ENCODE measurements around the gene NEDD4L.
"Not testable (repeated sequence)": the region's sequence is repeated elsewhere in the genome, so short reads cannot be mapped to it uniquely, and the experiment has no call there.

The NEDD4L gene

GRCh38 chr18:58360324-58360723 is 316.3 kb downstream of the NEDD4L start:
- DNase-seq: no peak

GRCh38 chr18:58361212-58361611 is 317.2 kb downstream of the NEDD4L start:
- DNase-seq: no peak

GRCh38 chr18:58362027-58362575 is 318.1 kb downstream of the NEDD4L start:
- DNase-seq: no peak

- no peak for DNase-seq
These were observed 318.8 kb downstream of the NEDD4L start for GRCh38 chr18:58362829-58363271.

- DNase-seq: no peak
These were observed 319.9 kb downstream of the NEDD4L start for GRCh38 chr18:58363767-58364540.

- no peak for DNase-seq
These were observed 321.0 kb downstream of the NEDD4L start for GRCh38 chr18:58364876-58365528.

- DNase-seq: no peak
These were observed 323.6 kb downstream of the NEDD4L start for GRCh38 chr18:58367425-58368140.

- no peak for DNase-seq
These were observed 325.6 kb downstream of the NEDD4L start for GRCh38 chr18:58369616-58370015.

- no peak for DNase-seq
These were observed 326.1 kb downstream of the NEDD4L start for GRCh38 chr18:58370038-58370580.

GRCh38 chr18:58370612-58371011 is 326.6 kb downstream of the NEDD4L start:
- no peak for DNase-seq

- no peak for DNase-seq
These were observed 329.5 kb downstream of the NEDD4L start for GRCh38 chr18:58373481-58373880.

GRCh38 chr18:58375051-58375450 is 331.0 kb downstream of the NEDD4L start:
- no peak for DNase-seq

GRCh38 chr18:58378411-58379379 is 334.7 kb downstream of the NEDD4L start:
- no peak for DNase-seq

- DNase-seq: no peak
These were observed 335.4 kb downstream of the NEDD4L start for GRCh38 chr18:58379443-58379842.

GRCh38 chr18:58380113-58380512 is 336.1 kb downstream of the NEDD4L start:
- not testable (repeated sequence) for DNase-seq

GRCh38 chr18:58381676-58382411 is 337.8 kb downstream of the NEDD4L start:
- DNase-seq: no peak

- DNase-seq: no peak
These were observed 338.4 kb downstream of the NEDD4L start for GRCh38 chr18:58382446-58382845.

- no peak for DNase-seq
These were observed 341.4 kb downstream of the NEDD4L start for GRCh38 chr18:58385472-58385871.

GRCh38 chr18:58386780-58387179 is 342.8 kb downstream of the NEDD4L start:
- DNase-seq: no peak

- no peak for DNase-seq
These were observed 343.7 kb downstream of the NEDD4L start for GRCh38 chr18:58387716-58388115.

GRCh38 chr18:58388736-58389135 is 344.7 kb downstream of the NEDD4L start:
- DNase-seq: no peak
